Uterus (tissue), 4 donors: Measurements from ENCODE around the gene ESPNL. TPM values are rescaled to one million over a fixed set of nuclear protein-coding genes. Genes with fewer than 3 reads are reported as not detected.

ENCODE experiments used
- DNase-seq, 2 donors: peaks; one replicate each; pipeline ENCODE4 v3.0.0-alpha.2; 2019 to 2020
- H3K27ac ChIP-seq, 2 donors: fragments of 200-600 bp; sonication (generic); 1 replicate in 1 of 2; 2 replicates in 1 of 2; pipeline ENCODE4 v1.5.1; 2016 to 2018
- H3K27me3 ChIP-seq, 2 donors: fragments of 200-600 bp; sonication (generic); one replicate each; pipeline ENCODE4 v1.5.1; 2018 to 2019; ENCODE audit warnings: control low read depth in 1 of 2
- H3K36me3 ChIP-seq, 2 donors: fragments of 200-600 bp; sonication (generic); one replicate each; pipeline ENCODE4 v1.5.1; 2019; ENCODE audit warnings: control low read depth in 1 of 2
- H3K4me1 ChIP-seq, 2 donors: fragments of 200-600 bp; sonication (generic); one replicate each; pipeline ENCODE4 v1.5.1; 2018 to 2019; ENCODE audit warnings: control low read depth in 1 of 2
- H3K4me3 ChIP-seq, 2 donors: fragments of 200-600 bp; sonication (generic); 1 replicate in 1 of 2; 2 replicates in 1 of 2; pipeline ENCODE4 v1.5.1; 2018 to 2019; ENCODE audit warnings: mild to moderate bottlenecking in 1 of 2
- H3K9me3 ChIP-seq, 2 donors: fragments of 200-600 bp; sonication (generic); one replicate each; pipeline ENCODE4 v1.5.1; 2019; ENCODE audit warnings: control low read depth in 1 of 2
- POLR2A ChIP-seq, 2 donors: fragments of 450-650 bp; IDR thresholded peaks; one replicate each; pipeline ENCODE4 v1.6.1; 2016; ENCODE audit warnings: antibody characterized with exemption in 2 of 2, mild to moderate bottlenecking in 1 of 2, moderate library complexity in 1 of 2
- intact Hi-C: fragments of 100-400 bp; cut with DNase I; formaldehyde crosslinking; loops from one replicate; pipeline ENCODE4 v1.15.1; 2023; ENCODE audit warnings: low total_unique reads
- total RNA-seq, 4 donors: library from RNA; depleted of rRNA in 3 of 4; stranded (reverse); fragments of >200 nt in 3 of 4; gene quantifications; one replicate each; pipeline versions ENCODE4 v1.1.0 to v1.2.4, GENCODE V29; 2014 to 2023
- TF ChIP-seq, protein P1 (sequence below), 4 experiments: fragments of 200-600 bp in 2 of 4; fragments of 450-650 bp in 2 of 4; sonication (generic) in 2 of 4; IDR thresholded peaks; one replicate each; pipeline ENCODE4 v1.5.1; 2016 to 2019; ENCODE audit warnings: antibody characterized with exemption in 4 of 4, mild to moderate bottlenecking in 2 of 4, moderate library complexity in 1 of 4
- donor health status: DM: yes; HTN: yes; CAD: no.

The ESPNL gene
- total RNA-seq, 4 donors from 2014 or later, result 0.34 to 7.7 TPM; not detected in 2

DNA sequence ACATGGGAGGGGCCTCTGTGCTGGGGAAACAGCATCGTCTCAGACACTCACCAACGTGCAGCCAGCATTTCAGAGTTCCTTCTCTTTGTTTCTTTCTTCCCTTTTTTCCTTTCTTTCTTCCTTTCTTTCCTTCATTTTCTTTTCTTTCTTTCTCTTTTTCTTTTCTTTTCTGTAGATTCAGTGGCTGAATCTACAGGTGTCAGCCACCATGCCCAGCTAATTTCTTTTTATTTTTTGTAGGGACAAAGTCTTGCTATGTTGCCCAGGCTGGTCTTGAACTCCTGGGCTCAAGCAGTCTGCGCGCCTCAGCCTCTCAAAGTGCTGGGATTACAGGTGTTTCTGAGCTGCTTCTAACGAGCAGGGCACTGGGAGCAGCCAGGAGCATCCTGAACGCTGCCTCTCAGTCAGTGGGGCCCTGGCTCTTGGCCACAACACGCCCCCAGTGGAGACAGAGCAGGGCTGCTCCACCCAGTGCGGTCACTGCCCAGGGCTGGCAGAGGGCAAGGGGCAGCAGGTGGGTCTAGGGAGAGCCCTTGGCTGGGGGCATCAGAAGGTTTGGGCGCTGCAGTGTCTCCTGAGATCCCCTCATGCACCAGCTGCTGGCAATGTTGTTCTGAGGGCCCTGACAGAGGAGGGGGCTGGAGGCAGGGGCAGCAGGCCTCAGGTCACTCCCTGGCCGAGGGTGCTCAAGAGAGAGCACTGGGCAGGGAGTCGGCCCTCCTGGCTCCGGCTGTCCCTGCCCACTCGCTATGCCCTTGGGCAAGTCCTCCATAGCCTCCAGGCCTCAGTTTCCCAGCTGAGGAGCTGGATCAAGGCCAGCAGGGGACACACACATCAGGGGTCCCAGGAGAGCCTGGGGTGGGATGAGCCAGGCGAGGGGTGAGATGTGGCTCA is 33.6 kb downstream of the ESPNL start:
- intact Hi-C loops, result no loop called here
- TF ChIP-seq, protein P1, sequence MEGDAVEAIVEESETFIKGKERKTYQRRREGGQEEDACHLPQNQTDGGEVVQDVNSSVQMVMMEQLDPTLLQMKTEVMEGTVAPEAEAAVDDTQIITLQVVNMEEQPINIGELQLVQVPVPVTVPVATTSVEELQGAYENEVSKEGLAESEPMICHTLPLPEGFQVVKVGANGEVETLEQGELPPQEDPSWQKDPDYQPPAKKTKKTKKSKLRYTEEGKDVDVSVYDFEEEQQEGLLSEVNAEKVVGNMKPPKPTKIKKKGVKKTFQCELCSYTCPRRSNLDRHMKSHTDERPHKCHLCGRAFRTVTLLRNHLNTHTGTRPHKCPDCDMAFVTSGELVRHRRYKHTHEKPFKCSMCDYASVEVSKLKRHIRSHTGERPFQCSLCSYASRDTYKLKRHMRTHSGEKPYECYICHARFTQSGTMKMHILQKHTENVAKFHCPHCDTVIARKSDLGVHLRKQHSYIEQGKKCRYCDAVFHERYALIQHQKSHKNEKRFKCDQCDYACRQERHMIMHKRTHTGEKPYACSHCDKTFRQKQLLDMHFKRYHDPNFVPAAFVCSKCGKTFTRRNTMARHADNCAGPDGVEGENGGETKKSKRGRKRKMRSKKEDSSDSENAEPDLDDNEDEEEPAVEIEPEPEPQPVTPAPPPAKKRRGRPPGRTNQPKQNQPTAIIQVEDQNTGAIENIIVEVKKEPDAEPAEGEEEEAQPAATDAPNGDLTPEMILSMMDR (IDR thresholded peaks at IDR 0.05), result no peak
- TF ChIP-seq POLR2A (IDR thresholded peaks at IDR 0.05), result no peak
- H3K9me3 ChIP-seq, result no peaks in the 10 kb centered on the region
- DNase-seq, result no peak
- H3K36me3 ChIP-seq, result no peaks in the 10 kb centered on the region
- no peaks in the 10 kb centered on the region for H3K4me1 ChIP-seq
- no peaks in the 10 kb centered on the region for H3K27me3 ChIP-seq
- no peak overlapping the region for H3K4me3 ChIP-seq
- H3K27ac ChIP-seq, result no peak overlapping the region

DNA sequence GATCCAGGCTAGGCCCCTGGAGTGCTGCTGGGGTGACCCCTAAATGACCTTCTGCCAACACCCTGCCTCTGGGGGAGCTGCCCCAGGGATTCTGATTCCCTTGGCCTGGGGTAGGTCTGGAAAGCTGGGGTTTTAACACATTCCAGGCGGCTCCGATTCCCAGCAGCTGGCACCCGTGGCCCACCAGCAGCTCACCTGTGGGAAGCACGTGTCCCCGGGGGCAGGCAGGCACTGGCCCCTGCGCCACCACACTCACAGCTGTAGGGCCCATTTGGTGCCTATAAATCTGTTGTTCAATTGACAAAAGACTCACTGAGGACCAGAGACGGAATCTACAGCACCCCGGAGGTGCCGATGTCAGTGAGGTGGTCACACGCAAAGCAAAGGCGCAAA is 34.2 kb downstream of the ESPNL start:
- Histone ChIP-seq H3K4me1 (no peaks in the 10 kb centered on the region), H3K27me3 (no peaks in the 10 kb centered on the region), H3K4me3 (no peak overlapping the region), H3K36me3 (no peaks in the 10 kb centered on the region), H3K9me3 (no peaks in the 10 kb centered on the region), H3K27ac (no peak overlapping the region)
- intact Hi-C loops, result no loop called here
- TF ChIP-seq, protein P1 (IDR thresholded peaks at IDR 0.05), result no peak
- no peak for TF ChIP-seq POLR2A (IDR thresholded peaks at IDR 0.05)
- no peak for DNase-seq

DNA sequence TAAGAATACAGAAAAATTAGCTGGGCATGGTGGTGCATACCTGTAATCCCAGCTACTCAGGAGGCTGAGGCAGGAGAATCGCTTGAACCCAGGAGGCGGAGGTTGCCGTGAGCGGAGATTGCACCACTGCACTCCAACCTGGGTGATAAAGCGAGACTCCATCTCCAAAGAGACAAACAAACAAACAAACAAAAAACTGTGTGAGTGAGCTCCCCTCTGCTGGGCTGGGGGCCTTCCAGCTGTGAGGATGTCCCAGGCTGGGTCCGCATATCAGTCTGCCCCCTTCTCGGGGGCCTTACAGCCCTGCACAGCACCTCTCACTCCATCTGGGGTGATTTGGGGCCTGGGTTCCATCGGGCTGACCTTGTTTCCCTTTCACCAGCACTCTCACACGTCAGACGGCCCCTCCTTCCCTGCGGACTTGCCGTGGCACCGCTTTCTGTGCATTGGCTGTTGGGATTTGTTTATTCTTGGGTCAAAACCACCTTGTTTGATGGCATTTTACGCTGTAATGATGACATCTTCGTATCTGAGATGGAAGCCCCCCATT is 35.5 kb downstream of the ESPNL start:
- Histone ChIP-seq H3K4me1 (no peaks in the 10 kb centered on the region), H3K27ac (no peak overlapping the region), H3K4me3 (no peak overlapping the region), H3K36me3 (no peaks in the 10 kb centered on the region), H3K27me3 (no peaks in the 10 kb centered on the region), H3K9me3 (no peaks in the 10 kb centered on the region)
- no peak for DNase-seq
- intact Hi-C loops, result no loop called here
- TF ChIP-seq, protein P1 (IDR thresholded peaks at IDR 0.05), result no peak
- TF ChIP-seq POLR2A (IDR thresholded peaks at IDR 0.05), result no peak

DNA sequence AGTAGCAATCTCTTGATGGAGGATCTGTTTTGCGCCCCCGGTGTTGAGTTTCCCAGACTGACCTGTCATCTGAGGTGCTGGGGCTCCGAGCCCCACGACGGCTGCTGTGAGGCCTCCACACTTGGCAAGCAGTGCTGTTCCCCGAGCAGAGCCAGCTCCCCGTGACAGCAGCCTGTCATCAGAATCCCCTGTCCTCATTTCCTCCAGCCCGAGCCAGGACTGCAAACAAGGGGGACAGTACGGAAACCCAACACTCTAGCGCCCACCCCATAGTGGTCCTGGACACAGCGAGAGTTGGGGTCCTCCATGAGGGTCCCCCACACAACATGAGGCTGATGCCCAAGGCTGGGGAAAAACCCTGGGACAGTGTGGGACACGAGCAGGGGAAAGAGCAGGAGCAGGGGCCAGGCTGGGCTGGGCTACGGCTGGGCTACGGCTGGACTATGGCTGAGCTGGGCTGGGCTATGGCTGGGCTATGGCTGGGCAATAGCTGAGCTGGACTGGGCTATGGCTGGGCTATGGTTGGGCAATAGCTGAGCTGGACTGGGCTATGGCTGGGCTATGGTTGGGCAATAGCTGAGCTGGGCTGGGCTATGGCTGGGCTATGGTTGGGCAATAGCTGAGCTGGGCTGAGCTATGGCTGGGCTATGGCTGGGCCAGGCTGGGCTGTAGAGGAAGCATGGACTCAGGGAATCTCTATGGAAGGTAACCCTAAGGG is 36.8 kb downstream of the ESPNL start:
- TF ChIP-seq, protein P1 (IDR thresholded peaks at IDR 0.05), result no peak
- TF ChIP-seq POLR2A (IDR thresholded peaks at IDR 0.05), result no peak
- intact Hi-C loops, result no loop called here
- Histone ChIP-seq H3K9me3 (no peaks in the 10 kb centered on the region), H3K4me1 (no peaks in the 10 kb centered on the region), H3K4me3 (no peak overlapping the region), H3K27ac (no peak overlapping the region), H3K36me3 (no peaks in the 10 kb centered on the region), H3K27me3 (no peaks in the 10 kb centered on the region)
- DNase-seq, result peak in 1 of 2 donors; percentile 37

DNA sequence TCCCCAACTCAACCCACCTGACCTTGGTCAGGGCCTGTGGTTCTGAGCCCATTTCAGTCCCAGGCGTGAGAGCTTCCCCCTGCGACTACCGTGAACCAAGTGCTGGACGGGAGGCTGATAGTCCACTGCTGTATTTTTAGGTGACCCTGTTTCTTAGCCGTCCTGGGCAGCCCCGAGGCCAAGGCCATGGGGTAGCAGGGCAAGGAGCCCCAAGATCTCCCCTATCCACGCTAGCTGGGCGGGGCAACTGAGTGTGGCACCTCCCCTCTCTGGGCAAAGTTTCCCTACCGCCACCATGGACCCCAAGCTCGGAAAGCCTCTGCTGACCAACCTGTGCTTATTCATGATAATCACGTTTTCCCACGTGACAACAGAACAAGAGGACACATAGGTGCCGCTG is 37.7 kb downstream of the ESPNL start:
- Histone ChIP-seq H3K36me3 (no peaks in the 10 kb centered on the region), H3K9me3 (no peaks in the 10 kb centered on the region), H3K27ac (no peak overlapping the region), H3K4me1 (no peaks in the 10 kb centered on the region), H3K4me3 (no peak overlapping the region), H3K27me3 (no peaks in the 10 kb centered on the region)
- intact Hi-C loops, result no loop called here
- no peak for DNase-seq
- no peak for TF ChIP-seq POLR2A (IDR thresholded peaks at IDR 0.05)
- TF ChIP-seq, protein P1 (IDR thresholded peaks at IDR 0.05), result no peak
